ENCODE data around the gene SMARCAD1. TPM values are rescaled to one million over a fixed set of nuclear protein-coding genes. Genes with fewer than 3 reads are reported as not detected.

SMARCAD1 gene
- total RNA-seq, 1 experiment from 2014 or later: 17.0 TPM

DNA sequence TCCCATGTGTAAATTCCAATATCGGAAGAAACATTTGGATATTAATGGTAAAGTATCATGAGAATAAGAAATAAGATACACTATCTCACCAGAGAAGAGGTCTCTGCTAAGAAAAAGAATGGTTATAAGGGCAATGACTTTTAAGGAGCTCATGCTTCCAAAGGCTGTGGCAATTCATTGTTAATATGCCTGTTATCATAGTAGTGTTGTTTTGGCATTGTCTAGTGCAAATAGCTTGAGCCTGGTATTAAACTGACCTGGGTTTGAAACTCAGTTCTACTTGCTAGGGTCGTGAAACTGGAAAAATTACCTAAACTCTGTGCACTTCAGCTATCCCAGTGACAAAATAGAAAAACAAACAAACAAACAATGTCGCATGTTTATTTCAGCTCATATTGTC, 126.2 kb downstream of the SMARCAD1 start:
- no peaks in the 10 kb centered on the region for H3K27me3 ChIP-seq (ENCODE audit: low read length)
- CTCF ChIA-PET: interaction anchor here (0.6 kb wide), 1 partner anchor 51 kb away, joined by 4 read pairs; no protein-coding TSS in a partner anchor
- H3K4me3 ChIP-seq (ENCODE audit: low read length): no peak overlapping the region
- H3K27ac ChIP-seq (ENCODE audit: low read length): no peak overlapping the region
- no peaks in the 10 kb centered on the region for H3F3A ChIP-seq (ENCODE audit: low read length, unreplicated experiment)
- POLR2A ChIA-PET (ENCODE audit: unreplicated experiment): no interaction called here
- H3K4me1 ChIP-seq (ENCODE audit: insufficient read depth, low read length): peaks cover 17% of the 10 kb centered on the region
- no peaks in the 10 kb centered on the region for H3K9me2 ChIP-seq (replicated peaks; ENCODE audit: low read length)
- no peak overlapping the region for H3K9ac ChIP-seq (ENCODE audit: low read length)
- no peaks in the 10 kb centered on the region for H3K79me2 ChIP-seq (ENCODE audit: low read length)
- ATAC-seq (no peak), DNase-seq (no peak)
- no peaks in the 10 kb centered on the region for H4K20me1 ChIP-seq (ENCODE audit: low read length)
- H3K36me3 ChIP-seq (ENCODE audit: low read depth, low read length): no peaks in the 10 kb centered on the region; the same call in 1 of the 2 replicates
- BruUV-seq (replicated peaks): no TSS peak
- intact Hi-C loops (cut with micrococcal nuclease): loop anchor here (1.0 kb wide), 1 partner anchor 56 kb away; no protein-coding TSS in a partner anchor
- no peaks in the 10 kb centered on the region for H3K9me3 ChIP-seq (ENCODE audit: low read length)
- no peak for TF ChIP-seq EZH2 (IDR thresholded peaks at IDR 0.05; ENCODE audit: low read length, unreplicated experiment)
- no peak for TF ChIP-seq CTCF (conservative IDR thresholded peaks at IDR 0.05; ENCODE audit: low read depth, low read length)
- TF ChIP-seq EZH2phosphoT487 (IDR thresholded peaks at IDR 0.05; ENCODE audit: borderline replicate concordance, low read length): no peak
- H3K4me2 ChIP-seq (ENCODE audit: low read length): no peak overlapping the region
- no peak overlapping the region for H2AFZ ChIP-seq (ENCODE audit: low read length)

GRCh38 chr4:94334476-94334875, 126.8 kb downstream of the SMARCAD1 start:
- Histone ChIP-seq H3K9me3 (ENCODE audit: low read length) (no peaks in the 10 kb centered on the region), H3F3A (ENCODE audit: low read length, unreplicated experiment) (no peaks in the 10 kb centered on the region), H3K9me2 (replicated peaks; ENCODE audit: low read length) (no peaks in the 10 kb centered on the region), H3K4me1 (ENCODE audit: insufficient read depth, low read length) (peaks cover 17% of the 10 kb centered on the region), H3K27ac (ENCODE audit: low read length) (no peak overlapping the region), H4K20me1 (ENCODE audit: low read length) (no peaks in the 10 kb centered on the region), H3K9ac (ENCODE audit: low read length) (no peak overlapping the region), H3K4me2 (ENCODE audit: low read length) (peak overlapping the region; percentile 18; the same call in 1 of the 2 replicates), H3K4me3 (ENCODE audit: low read length) (no peak overlapping the region), H3K36me3 (ENCODE audit: low read depth, low read length) (no peaks in the 10 kb centered on the region; the same call in 1 of the 2 replicates), H3K79me2 (ENCODE audit: low read length) (no peaks in the 10 kb centered on the region), H3K27me3 (ENCODE audit: low read length) (no peaks in the 10 kb centered on the region), H2AFZ (ENCODE audit: low read length) (no peak overlapping the region)
- ChIA-PET CTCF (no interaction called here), POLR2A (ENCODE audit: unreplicated experiment) (interaction anchor here (0.6 kb wide), 1 partner anchor 151 kb away, joined by 3 read pairs; no protein-coding TSS in a partner anchor)
- BruUV-seq (replicated peaks): no TSS peak
- TF ChIP-seq EZH2 (IDR thresholded peaks at IDR 0.05; ENCODE audit: low read length, unreplicated experiment) (no peak), CTCF (conservative IDR thresholded peaks at IDR 0.05; ENCODE audit: low read depth, low read length) (no peak), EZH2phosphoT487 (IDR thresholded peaks at IDR 0.05; ENCODE audit: borderline replicate concordance, low read length) (no peak)
- intact Hi-C loops (cut with micrococcal nuclease): no loop called here
- no peak for DNase-seq
- ATAC-seq: no peak

DNA sequence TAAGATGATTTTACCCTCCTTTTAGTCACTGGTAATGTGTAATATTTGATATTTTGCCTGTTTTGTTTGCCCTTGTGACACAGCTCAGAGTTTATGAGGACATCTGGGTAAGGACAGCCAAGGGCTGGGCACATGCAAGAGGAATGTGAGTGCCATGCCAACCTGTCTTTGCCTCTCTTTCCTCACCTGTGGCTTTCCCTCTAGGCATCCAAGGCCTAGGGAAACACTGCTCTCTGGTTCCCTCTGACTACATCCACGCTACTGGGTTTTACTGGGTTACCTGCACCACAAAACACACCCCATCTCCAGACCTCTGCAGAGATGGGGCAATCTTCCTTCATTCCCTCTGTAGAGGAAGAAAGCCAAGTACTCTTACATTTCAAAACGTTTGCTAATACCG, 127.3 kb downstream of the SMARCAD1 start:
- Histone ChIP-seq H4K20me1 (ENCODE audit: low read length) (no peaks in the 10 kb centered on the region), H3F3A (ENCODE audit: low read length, unreplicated experiment) (no peaks in the 10 kb centered on the region), H3K4me1 (ENCODE audit: insufficient read depth, low read length) (peaks cover 17% of the 10 kb centered on the region), H3K27ac (ENCODE audit: low read length) (no peak overlapping the region), H3K4me3 (ENCODE audit: low read length) (no peak overlapping the region), H3K9me3 (ENCODE audit: low read length) (no peaks in the 10 kb centered on the region), H3K27me3 (ENCODE audit: low read length) (no peaks in the 10 kb centered on the region), H3K4me2 (ENCODE audit: low read length) (peak overlapping the region; percentile 18; the same call in 1 of the 2 replicates), H3K9ac (ENCODE audit: low read length) (no peak overlapping the region), H3K79me2 (ENCODE audit: low read length) (no peaks in the 10 kb centered on the region), H2AFZ (ENCODE audit: low read length) (peak overlapping the region; percentile 33; the same call in 1 of the 2 replicates), H3K9me2 (replicated peaks; ENCODE audit: low read length) (no peaks in the 10 kb centered on the region), H3K36me3 (ENCODE audit: low read depth, low read length) (no peaks in the 10 kb centered on the region; the same call in 1 of the 2 replicates)
- intact Hi-C loops (cut with micrococcal nuclease): no loop called here
- DNase-seq: peak; percentile 79
- ChIA-PET POLR2A (ENCODE audit: unreplicated experiment) (interaction anchor here (0.6 kb wide), 1 partner anchor 151 kb away, joined by 3 read pairs; no protein-coding TSS in a partner anchor), CTCF (no interaction called here)
- BruUV-seq (replicated peaks): no TSS peak
- peak; percentile 96 for ATAC-seq
- TF ChIP-seq EZH2 (IDR thresholded peaks at IDR 0.05; ENCODE audit: low read length, unreplicated experiment) (no peak), CTCF (conservative IDR thresholded peaks at IDR 0.05; ENCODE audit: low read depth, low read length) (no peak), EZH2phosphoT487 (IDR thresholded peaks at IDR 0.05; ENCODE audit: borderline replicate concordance, low read length) (no peak)
